NCI-H345 treated with DMSO at 0.1 percent for 48 hours (cell line): Measurements from ENCODE around the gene POMT1.
"Not testable (repeated sequence)": the region's sequence is repeated elsewhere in the genome, so short reads cannot be mapped to it uniquely, and the experiment has no call there.

ENCODE experiments used
- DNase-seq: peaks from one replicate; lab custom pipeline; 2025; ENCODE audit not compliant: unreplicated experiment; lab: John Stamatoyannopoulos, UW

Gene POMT1

DNA sequence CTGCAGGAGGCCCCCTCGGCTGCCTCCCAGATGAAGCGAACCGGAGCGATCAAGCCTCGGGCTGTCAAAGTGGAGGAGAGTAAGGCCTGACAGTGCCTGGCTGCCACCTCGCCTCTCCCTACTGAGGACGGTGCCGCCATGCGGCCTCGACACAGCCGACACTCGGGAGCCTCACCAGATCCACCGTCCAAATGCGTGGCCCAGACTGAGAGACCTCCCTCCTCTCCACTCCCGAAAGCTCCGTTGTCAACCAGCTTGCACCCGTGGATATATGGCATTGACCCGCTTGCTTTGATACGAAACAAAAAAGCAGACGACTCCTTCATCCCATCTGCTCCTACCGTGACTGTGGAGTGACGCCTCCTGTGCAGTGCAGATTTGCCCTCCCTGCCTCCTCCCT is 6.9 kb upstream of the POMT1 start:
- no peak for DNase-seq

DNA sequence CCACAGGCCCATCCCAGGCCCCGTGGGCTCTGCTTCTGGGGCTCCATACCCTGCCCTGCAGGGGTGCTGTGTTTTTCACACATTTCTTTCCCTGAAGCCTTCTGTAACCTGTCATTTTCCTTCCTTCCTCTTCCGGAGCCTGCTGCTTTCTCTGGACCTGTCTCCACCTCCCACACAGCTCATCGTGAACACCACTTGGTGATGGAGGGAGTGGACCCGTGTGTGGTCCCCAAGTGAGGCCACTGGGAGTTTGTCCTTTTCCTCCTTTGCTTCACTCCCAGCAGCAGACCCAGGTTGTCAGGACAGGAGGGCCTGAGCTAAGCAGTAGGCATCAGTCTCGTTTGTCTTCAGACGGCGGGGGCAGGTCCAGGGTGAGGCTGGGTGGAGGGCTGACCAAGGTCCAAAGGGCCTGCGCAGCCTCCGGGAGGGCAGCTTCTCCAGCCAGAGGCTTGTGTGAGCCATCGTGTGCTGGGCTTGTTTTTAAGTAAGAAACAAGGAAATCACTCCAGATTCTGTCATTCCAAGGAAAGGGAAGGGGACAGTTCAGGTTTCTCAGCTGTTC is 5.8 kb upstream of the POMT1 start:
- DNase-seq = no peak

DNA sequence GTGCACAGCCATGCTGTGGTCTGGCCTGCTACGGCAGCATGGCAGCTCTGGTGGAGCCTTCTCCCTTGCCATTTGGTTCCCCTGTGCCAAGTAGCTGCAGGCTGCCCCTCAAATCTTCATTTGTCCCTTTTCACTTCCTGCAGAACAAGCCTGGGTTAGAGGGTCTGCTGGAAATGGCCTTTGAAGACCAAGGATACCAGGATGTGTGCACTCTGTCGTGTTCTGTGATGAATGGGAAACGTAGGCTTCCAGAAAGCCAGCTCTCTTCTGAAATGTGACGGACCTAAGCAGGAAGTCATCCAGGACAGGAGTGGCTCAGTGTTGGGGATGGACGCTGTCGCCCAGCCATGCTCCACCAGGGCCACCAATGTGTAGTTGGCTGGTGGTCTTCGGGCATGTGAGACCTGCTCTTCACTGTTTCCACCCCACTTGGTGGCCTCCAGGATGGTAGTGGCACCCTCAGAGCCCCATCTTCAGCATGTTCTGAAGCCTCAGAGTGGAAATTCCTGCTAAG is 3.4 kb upstream of the POMT1 start:
- no peak for DNase-seq

DNA sequence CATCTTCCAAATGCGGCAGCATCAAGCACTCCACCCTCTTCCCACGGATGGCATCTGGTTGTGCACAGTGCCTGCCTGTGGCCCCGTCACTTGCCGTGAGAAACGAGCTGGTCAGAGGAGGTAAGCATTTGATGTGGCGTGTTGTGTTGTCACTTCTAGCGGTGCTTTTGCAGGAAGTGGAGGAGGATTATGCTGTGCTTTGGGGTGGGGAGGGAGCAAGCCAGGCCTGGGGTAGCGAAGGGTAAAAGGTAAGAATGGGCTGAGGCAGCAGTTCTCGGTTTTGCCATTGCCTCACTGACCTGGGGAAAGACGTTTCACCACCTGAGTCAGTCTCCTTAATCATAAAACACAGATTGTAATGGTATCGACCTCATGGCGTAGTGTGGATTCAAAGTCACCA is 2.3 kb upstream of the POMT1 start:
- DNase-seq = no peak

DNA sequence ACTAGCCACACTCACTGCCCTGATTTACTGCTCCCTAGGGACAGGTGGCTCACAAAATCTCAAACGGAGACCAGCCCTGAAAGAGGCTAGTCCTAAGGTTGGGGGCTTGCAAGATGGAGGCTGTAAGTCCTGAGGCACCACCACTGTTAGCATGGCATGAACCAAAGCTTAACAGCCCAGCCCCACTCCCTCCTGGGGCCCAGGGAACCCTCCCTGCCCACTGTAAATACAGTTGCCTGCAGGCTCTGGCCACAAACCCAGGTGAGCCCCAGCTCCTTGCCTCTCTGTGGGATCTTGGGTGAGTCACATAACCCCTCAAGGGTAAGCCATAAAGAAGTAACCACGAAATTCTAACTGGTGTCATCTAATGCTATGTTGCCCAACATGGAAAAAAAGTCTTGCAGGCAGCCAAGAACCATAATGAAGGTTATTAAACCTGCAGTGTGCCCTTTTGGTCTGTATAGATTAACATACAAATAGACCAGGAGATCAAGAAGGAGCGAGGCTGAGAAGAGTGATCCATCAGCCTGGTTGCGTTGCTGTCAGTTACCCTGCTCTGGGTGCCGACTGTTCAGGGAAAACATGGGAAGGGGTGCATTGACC is 1.7 kb upstream of the POMT1 start:
- DNase-seq = no peak

DNA sequence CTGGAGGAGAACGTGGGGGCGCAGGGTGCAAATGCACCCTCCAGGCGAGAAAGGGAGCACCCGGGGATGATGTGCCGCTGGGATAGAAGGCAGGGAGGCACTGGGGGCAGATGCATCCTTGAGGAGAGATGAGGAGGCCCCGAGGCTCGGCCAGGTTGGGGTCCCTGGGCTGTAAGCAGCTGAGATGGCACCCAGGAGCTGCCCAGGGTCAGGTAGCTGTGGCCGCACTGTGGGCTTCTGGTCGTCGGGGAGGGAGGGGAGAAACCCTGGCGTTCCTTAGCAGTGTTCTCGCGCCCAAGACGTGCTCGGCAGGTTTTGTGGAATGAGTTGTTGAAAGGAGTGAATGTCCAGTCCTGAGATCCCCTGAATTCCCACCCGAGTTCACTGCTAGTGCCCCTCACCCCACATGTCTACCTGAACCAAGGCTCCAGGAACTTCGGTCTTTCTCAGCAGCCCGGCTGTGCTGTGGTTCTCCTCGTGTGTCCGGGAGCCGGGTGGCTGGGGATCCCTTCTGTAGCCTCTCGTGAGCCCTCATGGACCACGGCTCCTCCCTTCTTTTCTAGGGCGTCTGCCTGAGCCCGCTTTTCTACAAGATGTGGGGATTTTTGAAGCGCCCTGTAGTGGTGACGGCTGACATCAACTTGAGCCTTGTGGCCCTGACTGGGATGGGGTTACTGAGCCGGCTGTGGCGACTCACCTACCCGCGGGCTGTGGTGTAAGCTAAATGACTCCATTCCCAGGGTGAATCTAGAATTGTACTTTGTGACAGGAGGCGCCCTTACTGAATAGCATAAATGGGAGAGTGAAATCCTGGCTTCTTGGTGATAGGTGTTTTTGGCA is 1.1 kb downstream of the POMT1 start:
- DNase-seq = no peak

DNA sequence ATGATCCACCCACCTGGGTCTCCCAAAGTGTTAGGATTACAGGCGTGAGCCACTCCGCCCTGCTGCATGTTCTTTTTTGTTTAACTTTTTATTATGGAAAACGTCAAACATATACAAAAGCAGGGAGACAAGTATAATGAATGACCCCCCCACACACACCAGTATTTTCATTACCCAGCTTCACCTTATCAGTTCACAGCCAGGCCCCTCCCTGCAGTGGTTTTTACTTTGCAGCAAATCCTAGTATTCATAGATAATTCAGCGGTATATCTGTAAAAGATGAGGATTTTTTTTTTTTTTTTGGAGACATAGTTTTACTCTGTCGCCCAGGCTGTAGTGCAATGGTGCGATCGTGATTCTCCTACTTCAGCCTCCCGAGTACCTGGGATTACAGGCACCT is 2.3 kb downstream of the POMT1 start:
- DNase-seq = no peak

DNA sequence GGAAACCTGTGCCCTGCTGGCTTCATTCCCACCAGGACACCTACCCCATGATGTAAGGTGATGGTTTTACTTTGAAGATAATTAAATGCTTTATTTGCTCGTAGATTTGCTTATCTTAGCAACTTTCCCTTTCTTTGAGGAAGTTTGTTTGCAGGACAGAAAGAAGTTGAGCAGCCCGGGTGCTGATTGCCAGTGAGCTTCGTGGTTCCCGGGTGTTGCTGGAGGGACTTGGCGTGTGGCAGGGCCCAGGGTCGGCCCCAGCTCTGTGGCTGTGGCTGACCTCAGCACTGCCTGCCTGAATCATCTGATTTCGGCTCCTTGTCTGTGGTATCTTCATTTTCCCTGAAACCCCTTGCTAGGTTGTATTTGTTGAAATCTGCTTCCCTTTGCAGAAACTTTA is 8.7 kb downstream of the POMT1 start:
- DNase-seq = no peak

DNA sequence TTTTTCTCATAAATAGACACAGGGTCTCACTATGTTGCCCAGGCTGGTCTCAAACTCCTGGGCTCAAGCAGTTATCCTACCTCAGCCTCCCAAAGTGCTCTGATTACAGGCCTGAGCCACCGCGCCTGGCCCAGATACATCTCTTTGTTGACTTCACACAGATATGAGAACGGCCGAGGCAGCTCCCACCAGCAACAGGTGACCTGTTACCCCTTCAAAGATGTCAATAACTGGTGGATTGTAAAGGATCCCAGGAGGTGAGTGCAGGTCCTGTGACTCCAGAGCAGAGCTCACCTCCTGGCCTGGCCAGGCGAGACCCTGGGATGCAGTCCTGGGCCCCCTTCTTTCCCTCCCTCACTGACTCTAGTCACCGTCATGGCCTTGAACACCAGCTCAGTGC is 9.2 kb downstream of the POMT1 start:
- DNase-seq = no peak

DNA sequence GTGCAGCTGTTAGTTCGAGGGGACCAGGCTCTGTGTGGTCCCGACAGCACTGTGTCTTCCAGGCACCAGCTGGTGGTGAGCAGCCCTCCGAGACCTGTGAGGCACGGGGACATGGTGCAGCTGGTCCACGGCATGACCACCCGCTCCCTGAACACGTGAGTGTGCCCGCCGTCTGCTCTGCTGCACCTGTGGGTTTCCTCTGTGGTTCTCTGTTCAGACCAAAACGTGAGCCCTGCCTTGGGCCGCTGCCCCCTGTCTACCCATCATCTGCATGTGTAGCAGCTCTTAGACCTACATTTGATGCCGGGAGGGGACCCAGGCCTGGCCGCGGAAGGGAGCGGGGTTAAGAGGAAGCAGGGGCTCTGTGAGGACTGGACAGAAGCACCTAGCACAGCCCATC is 10.5 kb downstream of the POMT1 start:
- DNase-seq = no peak

DNA sequence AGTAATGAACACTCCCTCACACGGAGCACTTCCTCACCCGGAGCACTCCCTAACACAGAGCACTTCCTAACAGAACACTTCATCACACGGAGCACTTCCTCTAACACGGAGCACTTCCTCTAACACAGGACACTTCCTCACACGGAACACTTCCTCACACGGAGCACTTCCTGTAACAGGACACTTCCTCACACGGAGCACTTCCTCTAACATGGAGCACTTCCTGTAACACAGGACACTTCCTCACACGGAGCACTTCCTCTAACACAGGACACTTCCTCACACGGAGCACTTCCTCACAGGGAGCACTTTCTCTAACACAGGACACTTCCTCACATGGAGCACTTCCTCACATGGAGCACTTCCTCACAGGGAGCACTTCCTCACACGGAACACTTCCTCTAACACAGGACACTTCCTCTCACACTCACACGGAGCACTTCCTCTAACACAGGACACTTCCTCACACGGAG is 12.9 kb downstream of the POMT1 start:
- DNase-seq = not testable (repeated sequence)

DNA sequence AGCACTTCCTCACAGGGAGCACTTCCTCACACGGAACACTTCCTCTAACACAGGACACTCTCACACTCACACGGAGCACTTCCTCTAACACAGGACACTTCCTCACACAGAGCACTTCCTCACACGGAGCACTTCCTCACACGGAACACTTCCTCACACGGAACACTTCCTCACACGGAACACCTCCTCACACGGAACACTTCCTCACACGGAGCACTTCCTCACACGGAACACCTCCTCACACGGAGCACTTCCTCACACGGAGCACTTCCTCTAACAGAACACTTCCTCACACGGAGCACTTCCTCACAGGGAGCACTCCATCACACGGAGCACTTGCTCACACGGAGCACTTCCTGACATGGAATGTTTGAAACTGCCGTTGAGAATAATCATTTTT is 13.4 kb downstream of the POMT1 start:
- DNase-seq = no peak

DNA sequence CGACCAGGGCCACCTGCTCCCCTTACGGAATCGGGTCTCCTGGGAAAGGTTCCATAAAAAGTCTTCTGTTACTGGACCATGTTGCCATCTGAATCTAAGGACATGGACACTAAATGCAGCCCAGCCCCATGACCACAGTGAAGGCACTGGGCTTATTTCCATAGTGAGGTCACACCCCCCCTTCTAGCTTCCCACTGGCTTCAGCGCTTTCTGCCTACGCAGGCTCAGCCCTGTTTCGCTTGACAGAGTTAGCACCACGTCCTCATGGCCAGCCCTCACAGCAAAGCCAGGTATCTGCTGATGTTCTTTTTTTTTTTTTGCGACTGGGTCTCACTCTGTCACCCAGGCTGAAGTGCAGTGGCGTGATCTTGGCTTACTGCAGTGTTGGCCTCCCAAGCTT is 14.2 kb downstream of the POMT1 start:
- no peak for DNase-seq

DNA sequence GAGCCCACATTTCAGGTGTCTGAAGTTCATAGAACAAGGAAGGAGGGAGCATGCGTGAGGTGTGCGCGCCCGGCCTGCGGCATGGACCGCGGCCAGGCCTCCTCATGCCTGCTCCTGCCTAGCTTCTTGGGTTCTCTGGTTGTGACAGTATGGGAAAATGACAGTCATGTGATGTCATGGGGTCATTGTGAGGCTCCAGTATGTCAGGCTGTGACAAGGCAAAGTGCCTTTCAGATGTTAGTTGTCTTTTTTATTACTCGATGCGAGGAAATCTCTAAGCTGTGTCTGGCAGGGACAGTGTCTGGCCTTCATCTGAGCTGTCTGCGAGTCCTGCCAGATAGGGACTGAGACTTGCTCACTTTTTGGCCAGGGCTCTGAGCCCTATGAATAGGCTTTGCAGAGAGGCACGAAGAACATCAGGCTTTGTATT is 15.1 kb downstream of the POMT1 start:
- no peak for DNase-seq

DNA sequence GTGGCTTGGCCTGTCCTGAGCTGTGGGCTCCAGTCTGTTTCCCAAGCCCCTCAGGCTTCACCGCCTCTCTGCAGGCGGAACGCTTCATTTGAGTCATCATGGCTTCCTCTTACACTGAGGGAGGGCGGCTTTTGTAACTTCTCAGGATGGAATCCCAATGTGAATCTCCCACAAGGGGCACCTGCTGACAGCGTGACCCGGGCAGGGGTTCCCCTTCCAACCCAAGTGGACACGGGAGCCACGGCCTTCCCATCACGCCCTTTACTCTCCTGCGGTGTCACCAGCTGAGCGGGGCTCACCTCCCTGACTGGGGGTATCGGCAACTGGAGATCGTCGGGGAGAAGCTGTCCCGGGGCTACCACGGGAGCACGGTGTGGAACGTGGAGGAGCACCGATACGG is 15.8 kb downstream of the POMT1 start:
- DNase-seq = no peak

DNA sequence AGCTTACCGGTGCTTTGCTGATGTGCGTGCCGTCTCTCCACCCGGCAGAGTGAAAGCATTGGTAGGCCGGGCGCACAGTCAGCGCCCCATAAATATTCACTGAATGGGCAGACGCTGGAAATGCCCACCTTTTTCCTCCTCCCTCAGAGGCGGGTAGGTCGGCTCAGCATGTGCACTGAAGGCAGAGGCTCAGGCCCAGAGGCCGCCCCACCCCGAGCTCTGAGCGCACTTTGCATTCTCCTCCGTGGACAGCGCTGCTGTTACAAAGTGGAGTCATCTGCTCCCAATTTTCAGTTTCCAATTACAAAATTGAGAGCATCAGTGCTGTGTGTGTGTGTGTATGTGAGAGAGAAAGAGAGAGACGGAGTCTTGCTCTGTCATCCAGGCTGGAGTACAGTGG is 17.8 kb downstream of the POMT1 start:
- DNase-seq = no peak

DNA sequence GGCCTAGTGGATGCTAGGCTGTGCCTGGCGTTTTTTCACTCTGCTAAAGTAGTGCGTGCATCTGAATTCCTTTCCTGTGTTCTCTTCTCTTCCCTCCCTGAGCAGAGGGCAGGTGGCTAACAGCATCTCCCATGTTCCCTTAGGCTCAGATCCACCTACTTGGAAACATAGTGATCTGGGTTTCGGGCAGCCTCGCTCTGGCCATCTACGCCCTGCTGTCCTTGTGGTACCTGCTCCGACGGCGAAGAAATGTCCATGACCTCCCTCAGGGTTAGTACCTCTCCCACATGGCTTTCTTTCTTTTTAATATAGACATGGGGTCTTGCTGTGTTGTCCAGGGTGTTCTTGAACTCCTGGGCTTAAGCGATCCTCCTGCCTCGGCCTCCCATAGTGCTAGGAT is 18.5 kb downstream of the POMT1 start:
- DNase-seq = no peak

DNA sequence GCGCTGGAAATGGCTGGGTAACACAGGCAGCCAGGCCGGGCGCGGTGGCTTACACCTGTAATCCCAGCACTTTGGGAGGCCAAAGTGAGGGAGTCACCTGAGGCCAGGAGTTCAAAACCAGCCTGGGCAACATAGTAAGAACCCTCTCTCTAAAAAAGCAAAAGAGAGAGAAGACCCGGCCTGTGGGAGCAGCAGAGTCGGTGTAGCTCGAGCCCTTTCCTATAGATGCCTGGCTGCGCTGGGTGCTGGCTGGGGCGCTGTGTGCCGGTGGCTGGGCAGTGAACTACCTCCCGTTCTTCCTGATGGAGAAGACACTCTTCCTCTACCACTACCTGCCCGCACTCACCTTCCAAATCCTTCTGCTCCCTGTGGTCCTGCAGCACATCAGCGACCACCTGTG is 19.1 kb downstream of the POMT1 start:
- no peak for DNase-seq

DNA sequence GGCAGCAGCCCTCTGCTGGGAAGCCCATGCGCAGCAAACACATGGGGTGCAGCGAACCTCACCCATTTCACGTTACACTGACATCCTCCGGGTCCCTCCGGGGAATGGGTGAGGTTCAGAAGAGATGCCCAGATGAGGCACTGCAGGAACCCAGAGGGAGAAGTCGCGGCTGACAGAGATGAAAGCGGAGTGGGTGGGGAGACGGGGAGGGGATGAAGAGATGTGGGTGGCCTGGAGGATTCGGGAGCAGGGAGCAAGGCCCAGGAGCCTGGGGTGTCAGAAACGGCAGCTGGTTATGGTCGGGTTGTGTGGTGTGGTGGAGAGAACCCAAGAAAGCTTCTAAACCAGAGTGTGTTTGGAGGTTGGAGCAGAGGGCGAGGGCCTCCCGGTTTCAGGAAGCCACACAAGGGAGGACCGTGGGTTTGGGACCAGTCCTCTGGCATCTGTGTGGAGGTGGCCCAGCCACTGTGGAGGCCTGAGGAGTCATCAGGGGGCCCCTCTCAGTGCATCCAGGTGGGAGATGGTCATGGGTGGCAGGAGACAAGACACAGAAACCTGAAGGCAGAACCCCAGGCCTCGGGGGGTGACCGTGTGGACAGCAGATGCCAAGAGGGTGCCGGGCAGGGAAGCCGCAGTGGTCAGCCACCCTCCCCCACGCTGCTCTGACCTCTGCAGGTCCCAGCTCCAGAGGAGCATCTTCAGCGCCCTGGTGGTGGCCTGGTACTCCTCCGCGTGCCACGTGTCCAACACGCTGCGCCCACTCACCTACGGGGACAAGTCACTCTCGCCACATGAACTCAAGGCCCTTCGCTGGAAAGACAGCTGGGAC is 19.8 kb downstream of the POMT1 start:
- DNase-seq = no peak

DNA sequence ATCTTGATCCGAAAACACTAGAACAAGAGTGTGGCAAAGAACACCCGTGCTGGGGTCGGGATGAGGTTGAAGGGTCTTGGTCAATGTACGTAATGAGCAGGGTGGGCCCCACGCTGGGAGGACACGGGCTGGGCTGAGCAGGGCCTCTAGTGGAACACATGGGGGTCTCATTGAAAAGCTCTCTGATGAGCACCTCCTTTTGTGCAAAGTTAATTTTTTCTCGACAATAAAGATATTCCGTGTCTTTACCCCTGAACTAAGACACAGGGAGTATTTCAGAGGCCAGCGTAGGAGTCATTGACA is 20.3 kb downstream of the POMT1 start:
- no peak for DNase-seq
